Measurements from ENCODE around the gene PTPN14.
A peak's percentile ranks its signal among the peaks of the same experiment; 100 is the strongest.
"Not testable (repeated sequence)": the region's sequence is repeated elsewhere in the genome, so short reads cannot be mapped to it uniquely, and the experiment has no call there.

Gene PTPN14

GRCh38 chr1:214551436-214552173 is at the start of gene PTPN14:
TSS of gene PTPN14 (minus strand) at chr1:214551602. CDS start at chr1:214464803, 86,799 bp downstream.
- peak; percentile 92 for DNase-seq
- Mint-ChIP-seq H3K9me3 (no peaks in the 10 kb centered on the region), H3K36me3 (ENCODE audit: low read depth) (no peaks in the 10 kb centered on the region), H3K27me3 (ENCODE audit: low read depth, poor library complexity) (no peaks in the 10 kb centered on the region), H3K4me1 (peaks cover 83% of the 10 kb centered on the region), H3K27ac (peak within 1 kb of the TSS; percentile 100), H3K4me3 (peak within 1 kb of the TSS; percentile 97)
- TF ChIP-seq CTCF (IDR thresholded peaks at IDR 0.05), result peak; percentile 23

- peaks cover 5% of the 10 kb centered on the region for H3K4me1 Mint-ChIP-seq
- H3K9me3 Mint-ChIP-seq, result no peaks in the 10 kb centered on the region
- H3K4me3 Mint-ChIP-seq, result no peak overlapping the region
- no peak for TF ChIP-seq CTCF (IDR thresholded peaks at IDR 0.05)
- DNase-seq, result no peak
- H3K27ac Mint-ChIP-seq, result no peak overlapping the region
- peaks cover 10% of the 10 kb centered on the region for H3K27me3 Mint-ChIP-seq (ENCODE audit: low read depth, poor library complexity)
- no peaks in the 10 kb centered on the region for H3K36me3 Mint-ChIP-seq (ENCODE audit: low read depth)
Measured at GRCh38 chr1:214593158-214593557, 41.8 kb upstream of the PTPN14 start.

- H3K4me1 Mint-ChIP-seq; DNase-seq; H3K9me3 Mint-ChIP-seq; H3K4me3 Mint-ChIP-seq; H3K36me3 Mint-ChIP-seq (ENCODE audit: low read depth); H3K27ac Mint-ChIP-seq: not testable (repeated sequence)
- H3K27me3 Mint-ChIP-seq (ENCODE audit: low read depth, poor library complexity), result peaks cover 10% of the 10 kb centered on the region
Measured at GRCh38 chr1:214591918-214592317, 40.5 kb upstream of the PTPN14 start.

- TF ChIP-seq CTCF (IDR thresholded peaks at IDR 0.05), result no peak
Measured at GRCh38 chr1:214590696-214591095, 39.3 kb upstream of the PTPN14 start.

GRCh38 chr1:214588963-214589597 is 37.7 kb upstream of the PTPN14 start:
- no peaks in the 10 kb centered on the region for H3K36me3 Mint-ChIP-seq (ENCODE audit: low read depth)
- H3K4me3 Mint-ChIP-seq, result no peak overlapping the region
- no peak for TF ChIP-seq CTCF (IDR thresholded peaks at IDR 0.05)
- H3K27me3 Mint-ChIP-seq (ENCODE audit: low read depth, poor library complexity), result peaks cover 9% of the 10 kb centered on the region
- no peaks in the 10 kb centered on the region for H3K9me3 Mint-ChIP-seq
- peaks cover 9% of the 10 kb centered on the region for H3K4me1 Mint-ChIP-seq
- DNase-seq, result no peak
- no peak overlapping the region for H3K27ac Mint-ChIP-seq

More at GRCh38 chr1:214590696-214591095, 39.3 kb upstream of the PTPN14 start:
- H3K4me3 Mint-ChIP-seq, result no peak overlapping the region
- no peak for DNase-seq
- H3K36me3 Mint-ChIP-seq (ENCODE audit: low read depth), result no peaks in the 10 kb centered on the region
- H3K9me3 Mint-ChIP-seq, result no peaks in the 10 kb centered on the region
- H3K27ac Mint-ChIP-seq, result no peak overlapping the region
- H3K27me3 Mint-ChIP-seq (ENCODE audit: low read depth, poor library complexity), result peaks cover 5% of the 10 kb centered on the region
- peaks cover 5% of the 10 kb centered on the region for H3K4me1 Mint-ChIP-seq

GRCh38 chr1:214587165-214587564 is 35.8 kb upstream of the PTPN14 start:
- H3K9me3 Mint-ChIP-seq, result no peaks in the 10 kb centered on the region
- H3K36me3 Mint-ChIP-seq (ENCODE audit: low read depth), result no peaks in the 10 kb centered on the region
- peaks cover 11% of the 10 kb centered on the region for H3K4me1 Mint-ChIP-seq
- H3K27ac Mint-ChIP-seq, result no peak overlapping the region
- TF ChIP-seq CTCF (IDR thresholded peaks at IDR 0.05), result no peak
- DNase-seq, result no peak
- H3K4me3 Mint-ChIP-seq, result no peak overlapping the region
- H3K27me3 Mint-ChIP-seq (ENCODE audit: low read depth, poor library complexity), result peaks cover 9% of the 10 kb centered on the region

Measured in nephron progenitor cell (in vitro differentiated cells).